ENCODE measurements around the gene EARS2.

The EARS2 gene

GRCh38 chr16:23510164-23510914, 46.8 kb downstream of the EARS2 start, which contains the start of gene GGA2:
Gene GGA2, minus strand, starts transcription at chr16:23510494. Its CDS starts 83 bp downstream, at chr16:23510411.
- TF ChIP-seq CTCF (IDR thresholded peaks at IDR 0.05) (no peak), ZFX (IDR thresholded peaks at IDR 0.05; ENCODE audit: borderline replicate concordance) (no peak)
- peak within 1 kb of the TSS; percentile 57 for H3K27ac ChIP-seq

- peak overlapping the region; percentile 57 for H3K27ac ChIP-seq
- no peak for TF ChIP-seq ZFX (IDR thresholded peaks at IDR 0.05; ENCODE audit: borderline replicate concordance)
- TF ChIP-seq CTCF (IDR thresholded peaks at IDR 0.05), result no peak
Measured at GRCh38 chr16:23509782-23510163, 47.4 kb downstream of the EARS2 start.

GRCh38 chr16:23509441-23509754, 47.8 kb downstream of the EARS2 start:
- TF ChIP-seq CTCF (IDR thresholded peaks at IDR 0.05) (no peak), ZFX (IDR thresholded peaks at IDR 0.05; ENCODE audit: borderline replicate concordance) (no peak)
- H3K27ac ChIP-seq, result peak overlapping the region; percentile 57

GRCh38 chr16:23508589-23509440, 48.3 kb downstream of the EARS2 start:
- no peak for TF ChIP-seq ZFX (IDR thresholded peaks at IDR 0.05; ENCODE audit: borderline replicate concordance)
- peak overlapping the region; percentile 57; the same call in 1 of the 2 replicates for H3K27ac ChIP-seq

GRCh38 chr16:23506606-23506994, 50.5 kb downstream of the EARS2 start:
- no peak overlapping the region for H3K27ac ChIP-seq
- TF ChIP-seq ZFX (IDR thresholded peaks at IDR 0.05; ENCODE audit: borderline replicate concordance) (no peak), CTCF (IDR thresholded peaks at IDR 0.05) (no peak)

- TF ChIP-seq CTCF (IDR thresholded peaks at IDR 0.05) (no peak), ZFX (IDR thresholded peaks at IDR 0.05; ENCODE audit: borderline replicate concordance) (no peak)
- no peak overlapping the region for H3K27ac ChIP-seq
Measured at GRCh38 chr16:23505671-23506605, 51.2 kb downstream of the EARS2 start.

- TF ChIP-seq ZFX (IDR thresholded peaks at IDR 0.05; ENCODE audit: borderline replicate concordance), result no peak
- no peak for TF ChIP-seq CTCF (IDR thresholded peaks at IDR 0.05)
- no peak overlapping the region for H3K27ac ChIP-seq
Measured at GRCh38 chr16:23505180-23505665, 51.9 kb downstream of the EARS2 start.

Measured in 22Rv1 (cell line).